HepG2 (cell line): ENCODE measurements around the gene LMCD1. TPM values are rescaled to one million over a fixed set of nuclear protein-coding genes. Genes with fewer than 3 reads are reported as not detected.

Source experiments
- BRD4 ChIP-seq: sonication (generic); formaldehyde crosslinking; IDR thresholded peaks from 2 replicates; pipeline ENCODE4 v1.4.0; 2020; ENCODE audit warnings: missing genetic modification reagents
- FOXJ3 ChIP-seq: sonication (generic); formaldehyde crosslinking; IDR thresholded peaks from 2 replicates; pipeline ENCODE4 v1.4.0; 2020; ENCODE audit warnings: missing genetic modification reagents, mild to moderate bottlenecking, borderline replicate concordance
- MBD4 ChIP-seq: IDR thresholded peaks from 2 replicates; pipeline ENCODE4 v1.6.1; 2012; ENCODE audit warnings: low read length, inconsistent platforms, borderline replicate concordance
- POLR2AphosphoS5 ChIP-seq: IDR thresholded peaks from 2 replicates; pipeline ENCODE4 v1.6.1; 2012; ENCODE audit warnings: low read depth, low read length
- RARG ChIP-seq: sonication (generic); formaldehyde crosslinking; IDR thresholded peaks from 2 replicates; pipeline ENCODE4 v1.4.0; 2020; ENCODE audit warnings: low read depth, mild to moderate bottlenecking, missing genetic modification reagents
- SMAD1 ChIP-seq: sonication (generic); formaldehyde crosslinking; IDR thresholded peaks from 2 replicates; pipeline ENCODE4 v1.4.0; 2020; ENCODE audit warnings: missing genetic modification reagents, low read depth, mild to moderate bottlenecking, borderline replicate concordance
- SP5 ChIP-seq: IDR thresholded peaks from 2 replicates; pipeline ENCODE4 v1.6.1; 2016; ENCODE audit warnings: low read depth, borderline replicate concordance
- TEAD2 ChIP-seq: sonication (generic); formaldehyde crosslinking; IDR thresholded peaks from 2 replicates; pipeline ENCODE4 v1.9.0; 2021; ENCODE audit warnings: missing genetic modification reagents
- ZC3H4 ChIP-seq: sonication (generic); formaldehyde crosslinking; IDR thresholded peaks from 2 replicates; pipeline ENCODE4 v1.4.0; 2020; ENCODE audit warnings: missing genetic modification reagents, borderline replicate concordance
- ZEB1 ChIP-seq: IDR thresholded peaks from 2 replicates; pipeline ENCODE4 v1.6.1; 2012; ENCODE audit warnings: mild to moderate bottlenecking, low read depth, inconsistent platforms; ENCODE audit not compliant: insufficient replicate concordance
- ZNF205 ChIP-seq: IDR thresholded peaks from 2 replicates; pipeline ENCODE4 v1.6.1; 2018; ENCODE audit warnings: missing biosample characterization, missing genetic modification reagents
- ZNF562 ChIP-seq: sonication (generic); formaldehyde crosslinking; IDR thresholded peaks from 2 replicates; pipeline ENCODE4 v1.8.0; 2022; ENCODE audit warnings: missing genetic modification reagents, borderline replicate concordance
- ZNF713 ChIP-seq: sonication (generic); formaldehyde crosslinking; IDR thresholded peaks from 2 replicates; pipeline ENCODE4 v1.4.0; 2020; ENCODE audit warnings: mild to moderate bottlenecking, missing genetic modification reagents
- ZSCAN9 ChIP-seq: IDR thresholded peaks from 2 replicates; pipeline ENCODE4 v1.6.1; 2016; ENCODE audit warnings: borderline replicate concordance
- polyA plus RNA-seq, 8 experiments: library from polyadenylated mRNA; depleted of rRNA in 3 of 8; stranded (reverse) in 7 of 8; unstranded in 1 of 8; fragments of >200 nt; fragmentation: Illumina TruSeq in 4 of 8; extraction: Trizol in 4 of 8; gene quantifications; 2 replicates each; pipeline versions ENCODE4 v1.2.1 to v1.2.3, GENCODE V29; 2011 to 2016; ENCODE audit warnings: low read depth in 4 of 8, missing spikeins in 1 of 8, mixed read lengths in 1 of 8; ENCODE audit not compliant: insufficient read depth in 1 of 8
- total RNA-seq, 5 experiments: library from RNA; depleted of rRNA; stranded (reverse); fragments of >200 nt; fragmentation: Illumina TruSeq; extraction: Trizol; gene quantifications; 2 replicates each; pipeline ENCODE4 v1.2.3, GENCODE V29; 2016; ENCODE audit warnings: low read depth in 1 of 5
- TF ChIP-seq, protein P1 (sequence below): sonication (generic); formaldehyde crosslinking; IDR thresholded peaks from 2 replicates; pipeline ENCODE4 v1.4.0; 2020; ENCODE audit warnings: missing genetic modification reagents, borderline replicate concordance
- TF ChIP-seq, protein P2 (sequence below): sonication (generic); formaldehyde crosslinking; IDR thresholded peaks from 2 replicates; pipeline ENCODE4 v1.4.0; 2020; ENCODE audit warnings: missing genetic modification reagents, borderline replicate concordance
- TF ChIP-seq, protein P3 (sequence below): sonication (generic); formaldehyde crosslinking; IDR thresholded peaks from 2 replicates; pipeline ENCODE4 v1.5.0; 2020; ENCODE audit warnings: missing genetic modification reagents
- TF ChIP-seq, protein P4 (sequence below): sonication (generic); formaldehyde crosslinking; IDR thresholded peaks from 2 replicates; pipeline ENCODE4 v1.5.0; 2020; ENCODE audit warnings: mild to moderate bottlenecking, missing genetic modification reagents
- TF ChIP-seq, protein P5 (sequence below): sonication (generic); formaldehyde crosslinking; IDR thresholded peaks from 2 replicates; pipeline ENCODE4 v1.4.0; 2020; ENCODE audit warnings: missing genetic modification reagents, borderline replicate concordance

LMCD1 gene
- total and polyA plus RNA-seq, 2 of the 13 experiments (the other 11 are each of a cell fraction or from before 2014, with no cell fraction given), result 6.2 to 7.1 TPM

DNA sequence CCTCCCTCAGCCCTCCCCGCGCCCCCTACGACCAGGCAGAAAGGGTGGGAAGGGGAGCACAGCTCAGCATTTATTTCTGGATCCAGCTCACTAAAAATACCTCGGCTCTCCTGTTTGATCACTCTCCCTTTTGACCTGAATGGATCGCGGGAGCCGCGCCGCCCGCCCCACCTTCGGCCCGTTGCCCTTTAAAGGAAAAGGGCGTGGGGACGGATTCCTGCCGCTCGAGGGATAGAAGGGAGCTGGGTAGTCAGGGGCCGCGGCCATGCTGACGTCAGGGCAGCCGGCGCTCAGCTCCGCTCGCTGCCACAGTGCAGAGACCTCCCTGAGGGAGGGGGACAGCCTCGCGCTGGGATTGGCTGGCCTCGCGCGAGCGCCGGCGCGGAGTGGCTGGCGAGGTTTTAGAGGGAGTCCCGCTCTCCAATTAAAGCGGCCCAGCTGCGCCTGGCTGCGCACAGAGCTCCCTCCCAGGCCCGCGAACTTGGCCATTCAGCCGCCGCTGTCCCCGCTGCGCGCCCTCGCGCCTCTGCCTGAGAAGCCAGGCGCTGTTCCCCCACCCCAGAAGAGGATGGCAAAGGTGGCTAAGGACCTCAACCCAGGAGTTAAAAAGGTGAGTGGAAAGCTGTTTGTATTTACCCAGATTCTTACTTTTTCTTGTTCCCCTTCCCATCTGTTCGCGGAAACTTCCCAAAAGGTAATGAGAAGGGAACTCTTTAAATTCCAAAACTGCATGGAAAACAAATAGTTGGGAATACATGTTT is at the start of gene LMCD1 (continued):
- TF ChIP-seq, protein P1, sequence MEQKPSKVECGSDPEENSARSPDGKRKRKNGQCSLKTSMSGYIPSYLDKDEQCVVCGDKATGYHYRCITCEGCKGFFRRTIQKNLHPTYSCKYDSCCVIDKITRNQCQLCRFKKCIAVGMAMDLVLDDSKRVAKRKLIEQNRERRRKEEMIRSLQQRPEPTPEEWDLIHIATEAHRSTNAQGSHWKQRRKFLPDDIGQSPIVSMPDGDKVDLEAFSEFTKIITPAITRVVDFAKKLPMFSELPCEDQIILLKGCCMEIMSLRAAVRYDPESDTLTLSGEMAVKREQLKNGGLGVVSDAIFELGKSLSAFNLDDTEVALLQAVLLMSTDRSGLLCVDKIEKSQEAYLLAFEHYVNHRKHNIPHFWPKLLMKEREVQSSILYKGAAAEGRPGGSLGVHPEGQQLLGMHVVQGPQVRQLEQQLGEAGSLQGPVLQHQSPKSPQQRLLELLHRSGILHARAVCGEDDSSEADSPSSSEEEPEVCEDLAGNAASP (CRISPR knock-in tag), result 0 out of 2 replicates have a peak, but pooled peaks have one; percentile 31
- peak; percentile 54; the same call in 1 of the 2 replicates for TF ChIP-seq ZNF562 (CRISPR knock-in tag)
- TF ChIP-seq RARG (CRISPR knock-in tag), result no peak
- no peak for TF ChIP-seq ZNF205
- TF ChIP-seq POLR2AphosphoS5, result no peak
- TF ChIP-seq SMAD1 (CRISPR knock-in tag), result no peak
- no peak for TF ChIP-seq ZEB1
- TF ChIP-seq MBD4, result no peak
- no peak for TF ChIP-seq ZNF713 (CRISPR knock-in tag)
- TF ChIP-seq, protein P2, sequence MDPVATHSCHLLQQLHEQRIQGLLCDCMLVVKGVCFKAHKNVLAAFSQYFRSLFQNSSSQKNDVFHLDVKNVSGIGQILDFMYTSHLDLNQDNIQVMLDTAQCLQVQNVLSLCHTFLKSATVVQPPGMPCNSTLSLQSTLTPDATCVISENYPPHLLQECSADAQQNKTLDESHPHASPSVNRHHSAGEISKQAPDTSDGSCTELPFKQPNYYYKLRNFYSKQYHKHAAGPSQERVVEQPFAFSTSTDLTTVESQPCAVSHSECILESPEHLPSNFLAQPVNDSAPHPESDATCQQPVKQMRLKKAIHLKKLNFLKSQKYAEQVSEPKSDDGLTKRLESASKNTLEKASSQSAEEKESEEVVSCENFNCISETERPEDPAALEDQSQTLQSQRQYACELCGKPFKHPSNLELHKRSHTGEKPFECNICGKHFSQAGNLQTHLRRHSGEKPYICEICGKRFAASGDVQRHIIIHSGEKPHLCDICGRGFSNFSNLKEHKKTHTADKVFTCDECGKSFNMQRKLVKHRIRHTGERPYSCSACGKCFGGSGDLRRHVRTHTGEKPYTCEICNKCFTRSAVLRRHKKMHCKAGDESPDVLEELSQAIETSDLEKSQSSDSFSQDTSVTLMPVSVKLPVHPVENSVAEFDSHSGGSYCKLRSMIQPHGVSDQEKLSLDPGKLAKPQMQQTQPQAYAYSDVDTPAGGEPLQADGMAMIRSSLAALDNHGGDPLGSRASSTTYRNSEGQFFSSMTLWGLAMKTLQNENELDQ, result 0 out of 2 replicates have a peak, but pooled peaks have one; percentile 53
- TF ChIP-seq, protein P3, sequence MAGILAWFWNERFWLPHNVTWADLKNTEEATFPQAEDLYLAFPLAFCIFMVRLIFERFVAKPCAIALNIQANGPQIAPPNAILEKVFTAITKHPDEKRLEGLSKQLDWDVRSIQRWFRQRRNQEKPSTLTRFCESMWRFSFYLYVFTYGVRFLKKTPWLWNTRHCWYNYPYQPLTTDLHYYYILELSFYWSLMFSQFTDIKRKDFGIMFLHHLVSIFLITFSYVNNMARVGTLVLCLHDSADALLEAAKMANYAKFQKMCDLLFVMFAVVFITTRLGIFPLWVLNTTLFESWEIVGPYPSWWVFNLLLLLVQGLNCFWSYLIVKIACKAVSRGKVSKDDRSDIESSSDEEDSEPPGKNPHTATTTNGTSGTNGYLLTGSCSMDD (CRISPR knock-in tag), result peak; percentile 75; the same call in 1 of the 2 replicates
- peak; percentile 87 for TF ChIP-seq ZSCAN9 (CRISPR knock-in tag)
- peak; percentile 64; the same call in 1 of the 2 replicates for TF ChIP-seq FOXJ3 (CRISPR knock-in tag)
- peak; percentile 74; the same call in 1 of the 2 replicates for TF ChIP-seq TEAD2
- TF ChIP-seq, protein P4, sequence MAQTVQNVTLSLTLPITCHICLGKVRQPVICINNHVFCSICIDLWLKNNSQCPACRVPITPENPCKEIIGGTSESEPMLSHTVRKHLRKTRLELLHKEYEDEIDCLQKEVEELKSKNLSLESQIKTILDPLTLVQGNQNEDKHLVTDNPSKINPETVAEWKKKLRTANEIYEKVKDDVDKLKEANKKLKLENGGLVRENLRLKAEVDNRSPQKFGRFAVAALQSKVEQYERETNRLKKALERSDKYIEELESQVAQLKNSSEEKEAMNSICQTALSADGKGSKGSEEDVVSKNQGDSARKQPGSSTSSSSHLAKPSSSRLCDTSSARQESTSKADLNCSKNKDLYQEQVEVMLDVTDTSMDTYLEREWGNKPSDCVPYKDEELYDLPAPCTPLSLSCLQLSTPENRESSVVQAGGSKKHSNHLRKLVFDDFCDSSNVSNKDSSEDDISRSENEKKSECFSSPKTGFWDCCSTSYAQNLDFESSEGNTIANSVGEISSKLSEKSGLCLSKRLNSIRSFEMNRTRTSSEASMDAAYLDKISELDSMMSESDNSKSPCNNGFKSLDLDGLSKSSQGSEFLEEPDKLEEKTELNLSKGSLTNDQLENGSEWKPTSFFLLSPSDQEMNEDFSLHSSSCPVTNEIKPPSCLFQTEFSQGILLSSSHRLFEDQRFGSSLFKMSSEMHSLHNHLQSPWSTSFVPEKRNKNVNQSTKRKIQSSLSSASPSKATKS (CRISPR knock-in tag), result peak; percentile 61; the same call in 1 of the 2 replicates
- TF ChIP-seq BRD4 (CRISPR knock-in tag), result no peak
- peak; percentile 14; the same call in 1 of the 2 replicates for TF ChIP-seq SP5 (CRISPR knock-in tag)
- TF ChIP-seq ZC3H4, result no peak
- TF ChIP-seq, protein P5, sequence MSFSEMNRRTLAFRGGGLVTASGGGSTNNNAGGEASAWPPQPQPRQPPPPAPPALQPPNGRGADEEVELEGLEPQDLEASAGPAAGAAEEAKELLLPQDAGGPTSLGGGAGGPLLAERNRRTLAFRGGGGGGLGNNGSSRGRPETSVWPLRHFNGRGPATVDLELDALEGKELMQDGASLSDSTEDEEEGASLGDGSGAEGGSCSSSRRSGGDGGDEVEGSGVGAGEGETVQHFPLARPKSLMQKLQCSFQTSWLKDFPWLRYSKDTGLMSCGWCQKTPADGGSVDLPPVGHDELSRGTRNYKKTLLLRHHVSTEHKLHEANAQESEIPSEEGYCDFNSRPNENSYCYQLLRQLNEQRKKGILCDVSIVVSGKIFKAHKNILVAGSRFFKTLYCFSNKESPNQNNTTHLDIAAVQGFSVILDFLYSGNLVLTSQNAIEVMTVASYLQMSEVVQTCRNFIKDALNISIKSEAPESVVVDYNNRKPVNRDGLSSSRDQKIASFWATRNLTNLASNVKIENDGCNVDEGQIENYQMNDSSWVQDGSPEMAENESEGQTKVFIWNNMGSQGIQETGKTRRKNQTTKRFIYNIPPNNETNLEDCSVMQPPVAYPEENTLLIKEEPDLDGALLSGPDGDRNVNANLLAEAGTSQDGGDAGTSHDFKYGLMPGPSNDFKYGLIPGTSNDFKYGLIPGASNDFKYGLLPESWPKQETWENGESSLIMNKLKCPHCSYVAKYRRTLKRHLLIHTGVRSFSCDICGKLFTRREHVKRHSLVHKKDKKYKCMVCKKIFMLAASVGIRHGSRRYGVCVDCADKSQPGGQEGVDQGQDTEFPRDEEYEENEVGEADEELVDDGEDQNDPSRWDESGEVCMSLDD (CRISPR knock-in tag), result no peak; the same call in 1 of the 2 replicates
